Lung microvascular endothelial cell (primary cell): ENCODE measurements around the gene SUPT3H. TPM values are rescaled to one million over a fixed set of nuclear protein-coding genes. Genes with fewer than 3 reads are reported as not detected.

Experiments
- DNase-seq, 2 donors: peaks; one replicate each; pipeline versions ENCODE4 v3.0.0 to v3.0.0-alpha.2; 2010; ENCODE audit warnings: low read depth in 2 of 2
- total RNA-seq: library from RNA; depleted of rRNA; stranded (reverse); fragments of >200 nt; gene quantifications from 2 replicates; pipeline ENCODE4 v1.2.1, GENCODE V29; 2014

SUPT3H gene
- total RNA-seq, 1 donor from 2014 or later: 2.8 TPM

DNA sequence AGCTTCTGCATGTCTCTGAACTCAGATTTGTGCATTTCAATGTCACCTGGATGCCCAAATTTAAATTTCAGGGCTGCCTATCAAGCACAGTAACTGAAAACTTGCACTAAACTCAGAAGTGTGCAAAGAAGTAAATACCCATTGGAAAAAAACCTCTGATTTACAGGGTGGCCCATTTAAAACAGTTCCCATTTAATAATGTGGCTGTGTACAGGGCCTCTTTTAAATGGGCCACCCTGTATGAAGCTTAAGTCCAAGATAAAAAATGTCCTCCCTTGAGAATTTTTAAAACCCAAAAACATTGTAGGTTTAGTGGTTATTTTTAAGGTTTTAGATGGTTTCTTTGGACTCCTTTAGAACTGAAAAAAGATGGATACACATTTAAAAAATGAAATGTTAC is 251.7 kb downstream of the SUPT3H start:
- DNase-seq: no peak

DNA sequence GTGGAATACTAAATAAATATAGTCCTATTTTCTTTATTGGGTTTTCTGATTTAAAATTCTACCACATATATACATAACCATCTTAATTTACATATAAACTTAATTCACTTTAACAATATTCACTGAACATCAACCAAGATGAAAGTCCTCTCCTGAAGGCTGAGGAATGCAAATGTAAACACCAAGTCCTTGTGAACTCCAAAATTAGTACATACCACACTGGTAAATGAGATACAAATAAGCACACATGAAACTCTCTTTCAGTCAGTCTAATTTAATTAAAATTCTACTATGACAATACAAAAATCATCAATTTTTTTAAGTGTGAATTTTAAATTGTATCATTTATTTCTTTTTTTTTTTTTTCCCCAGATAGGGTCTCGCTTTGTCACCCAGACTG is 254.7 kb downstream of the SUPT3H start:
- DNase-seq: no peak

DNA sequence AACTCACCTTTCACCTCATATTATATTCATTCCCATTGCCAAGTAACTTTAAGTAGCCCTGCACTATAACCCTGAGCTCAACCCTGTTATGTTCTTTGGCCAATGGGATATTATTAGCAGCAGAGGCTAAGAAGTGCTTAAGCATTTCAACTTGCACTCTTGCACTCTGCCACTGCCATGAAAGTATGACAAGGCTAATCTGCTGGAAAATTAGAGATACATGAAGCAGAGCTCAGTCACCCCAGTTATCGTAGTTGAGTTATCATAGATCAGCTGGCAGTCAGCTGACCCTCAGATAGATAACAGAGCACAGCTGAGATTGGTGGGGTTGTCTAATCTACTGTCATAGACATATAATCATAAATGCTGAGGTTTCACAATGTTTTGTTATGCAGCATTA is 259.0 kb downstream of the SUPT3H start:
- no peak for DNase-seq

DNA sequence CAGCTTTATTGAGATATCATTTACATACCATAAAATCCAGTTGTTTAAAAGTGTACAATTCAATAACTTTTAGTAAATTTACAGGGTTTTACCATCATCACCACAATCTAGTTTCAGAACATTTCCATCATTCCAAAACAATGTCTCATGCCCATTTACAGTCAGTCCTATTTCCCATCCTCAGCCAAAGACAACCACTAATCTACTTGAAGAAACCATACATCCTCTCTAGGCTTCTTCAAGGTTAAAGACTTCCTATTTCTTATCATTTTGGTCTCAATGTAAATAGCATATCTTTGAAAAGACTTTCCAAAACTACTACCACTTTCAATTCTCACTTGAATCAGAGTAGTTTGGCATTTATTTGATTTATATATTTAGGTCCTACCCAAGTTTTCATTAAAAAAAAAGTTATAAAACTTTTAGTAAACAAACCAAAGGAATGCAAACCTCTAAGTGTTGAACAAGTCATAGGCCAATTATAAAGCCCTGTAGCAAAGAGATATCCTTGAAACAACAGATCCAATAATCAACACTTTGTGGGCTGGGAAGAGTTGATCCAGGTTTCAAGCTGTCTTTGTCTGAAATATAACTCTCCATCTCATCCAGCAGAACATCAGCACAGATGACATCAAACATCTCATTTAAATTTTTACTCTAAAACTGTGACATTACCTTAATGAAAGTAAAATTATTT is 260.9 kb downstream of the SUPT3H start:
- peak in 1 of 2 donors; percentile 12 for DNase-seq

DNA sequence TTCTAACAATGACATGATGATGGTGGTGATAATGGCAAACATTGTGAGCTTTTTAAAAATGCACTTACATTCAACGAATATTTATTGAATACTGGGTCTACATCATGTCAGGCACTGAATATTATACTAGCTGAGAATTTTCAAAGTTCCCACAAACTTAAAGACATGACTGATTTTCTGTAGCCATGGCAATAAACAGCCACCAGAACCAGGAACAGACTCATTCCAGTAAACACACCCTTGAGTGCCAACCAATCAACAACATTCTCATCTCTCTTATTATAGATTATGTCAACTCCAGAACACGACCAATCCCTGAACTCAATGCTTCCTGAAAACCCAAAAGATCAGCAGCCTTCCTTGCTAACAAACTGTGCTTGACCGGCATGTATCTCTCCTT is 262.0 kb downstream of the SUPT3H start:
- DNase-seq: peak in 1 of 2 donors; percentile 44

- DNase-seq: no peak
Observed at GRCh38 chr6:45112711-45113110, 265.0 kb downstream of the SUPT3H start.

GRCh38 chr6:45109551-45109950 is 268.2 kb downstream of the SUPT3H start:
- DNase-seq: no peak

- DNase-seq: no peak
Observed at GRCh38 chr6:45105170-45105820, 272.4 kb downstream of the SUPT3H start.

DNA sequence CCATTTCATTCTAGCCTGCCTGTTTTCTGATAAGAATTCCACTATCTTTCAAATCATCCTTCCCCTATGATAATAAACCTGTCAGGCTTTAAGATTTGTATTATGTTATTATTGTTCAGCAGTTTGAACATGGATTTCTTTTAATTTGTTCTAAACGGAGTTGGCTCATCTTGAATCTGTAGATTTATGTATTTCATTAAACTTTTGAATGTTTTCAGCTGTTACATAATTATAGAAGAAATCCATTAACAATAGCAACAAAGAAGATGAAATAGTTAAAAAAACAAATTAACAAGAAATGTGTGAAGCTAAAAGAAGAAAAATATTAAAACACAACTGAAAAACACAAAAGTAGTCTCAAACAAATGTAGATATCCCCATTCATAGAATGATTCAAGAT is 273.3 kb downstream of the SUPT3H start:
- no peak for DNase-seq

DNA sequence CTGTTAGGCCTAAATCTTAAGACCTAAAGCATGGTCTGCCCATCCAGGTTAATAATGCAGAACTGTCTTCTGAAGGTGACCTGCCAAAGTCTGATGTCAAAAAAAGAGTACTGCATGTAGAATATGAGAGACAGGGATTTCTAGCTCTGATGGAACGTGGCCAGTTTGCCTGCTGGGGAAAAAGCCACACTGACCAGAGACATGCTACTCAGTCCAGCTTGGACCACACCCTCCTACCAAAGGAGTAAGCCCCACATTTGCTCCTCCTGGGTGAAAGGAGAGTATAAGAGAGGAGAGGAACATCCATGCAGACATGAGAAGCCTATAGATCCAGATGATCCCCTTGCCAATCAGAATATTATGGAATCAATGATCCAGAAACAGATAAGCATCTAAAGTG is 279.5 kb downstream of the SUPT3H start:
- no peak for DNase-seq

DNA sequence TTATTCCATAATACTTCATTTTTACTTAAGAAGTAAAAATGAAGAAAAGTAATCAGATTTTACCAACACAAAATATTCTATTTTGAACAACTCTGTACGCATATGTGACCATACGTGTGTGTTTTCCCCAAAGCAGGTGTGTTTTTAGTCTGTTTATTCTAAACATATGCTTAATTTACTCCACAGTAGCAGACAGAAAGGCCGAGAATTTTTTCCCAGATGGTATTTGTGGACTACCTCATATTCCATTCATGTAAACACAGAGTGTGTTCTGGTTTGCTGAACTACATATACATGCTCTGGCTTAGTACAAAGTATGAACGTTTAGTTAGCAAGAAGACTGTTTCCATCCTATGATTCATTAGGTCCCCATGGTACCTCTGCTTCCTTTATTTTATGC is 282.9 kb downstream of the SUPT3H start:
- no peak for DNase-seq

GRCh38 chr6:45092135-45092534 is 285.6 kb downstream of the SUPT3H start:
- no peak for DNase-seq

DNA sequence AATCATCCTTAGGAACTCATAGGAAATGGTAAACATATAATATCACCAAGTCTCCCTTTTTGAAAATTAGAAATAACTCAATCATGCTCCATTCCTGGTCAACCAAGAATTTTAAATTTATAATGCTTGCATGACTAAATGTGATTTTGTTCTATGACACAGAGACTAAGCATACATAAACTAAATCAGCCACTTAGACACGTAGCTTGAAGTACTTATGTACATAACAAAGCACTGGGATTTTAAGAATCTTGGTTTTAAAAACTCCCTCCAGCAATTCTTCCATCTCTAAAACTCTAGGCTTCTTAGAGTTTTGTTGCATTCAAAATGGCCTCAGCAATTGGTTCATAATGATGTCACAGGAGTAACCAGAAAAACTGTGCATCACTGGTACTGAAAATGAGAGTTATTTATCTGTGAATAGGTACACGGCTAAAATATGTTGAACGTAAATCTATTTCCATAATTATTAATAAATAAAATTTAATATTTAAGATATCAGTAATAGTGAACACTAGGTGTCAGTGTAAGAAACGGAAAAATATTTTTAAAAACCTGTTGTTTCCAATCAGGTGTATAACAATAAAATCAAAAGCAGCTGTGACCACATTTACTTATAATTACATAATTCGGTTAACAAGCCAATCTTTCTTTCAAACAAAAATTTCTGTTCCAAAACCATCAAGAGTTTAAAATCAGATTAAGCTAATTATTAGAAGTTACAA is 291.2 kb downstream of the SUPT3H start:
- DNase-seq: peak; percentile 3 to 5

GRCh38 chr6:45084257-45084656 is 293.5 kb downstream of the SUPT3H start:
- DNase-seq: no peak

GRCh38 chr6:45082091-45082490 is 295.6 kb downstream of the SUPT3H start:
- no peak for DNase-seq

DNA sequence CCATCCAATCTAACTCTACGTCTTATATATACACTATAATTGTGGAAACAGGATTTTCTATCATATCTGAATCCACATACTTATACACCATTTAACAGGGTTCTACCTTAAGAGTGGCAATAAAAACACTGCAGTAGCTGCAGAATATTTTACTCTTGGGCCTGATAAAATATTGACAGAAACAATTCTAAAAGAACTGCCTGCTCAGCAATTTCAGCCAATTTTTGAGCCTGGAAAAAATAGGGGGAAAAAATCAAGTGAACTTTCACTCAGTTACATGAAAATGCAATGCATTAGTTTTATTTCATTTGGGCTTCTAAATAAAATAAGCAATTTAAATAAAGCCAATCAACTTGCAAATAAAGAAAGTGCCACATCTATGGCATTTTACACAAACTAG is 296.1 kb downstream of the SUPT3H start:
- DNase-seq: no peak

GRCh38 chr6:45078432-45078831 is 299.3 kb downstream of the SUPT3H start:
- no peak for DNase-seq

- DNase-seq: no peak
Observed at GRCh38 chr6:45076217-45076930, 301.4 kb downstream of the SUPT3H start.

DNA sequence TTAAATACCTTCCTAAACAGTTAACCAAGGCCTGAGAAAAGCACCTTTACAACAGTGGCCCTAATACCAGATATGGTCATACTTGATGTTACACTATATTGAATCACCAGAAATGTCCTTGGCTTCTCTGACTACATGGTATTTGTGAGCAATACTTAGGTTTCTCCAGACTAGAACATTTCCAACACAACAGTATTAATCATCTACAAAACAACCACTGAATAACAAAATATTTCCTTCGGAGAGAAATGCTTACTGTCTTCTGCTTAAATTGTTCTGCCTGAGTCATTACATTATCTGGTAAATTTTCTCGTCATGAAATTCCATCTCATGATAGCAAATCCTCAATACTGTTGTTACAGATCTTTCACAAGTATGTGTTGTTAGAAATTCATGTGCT is 302.5 kb downstream of the SUPT3H start:
- peak in 1 of 2 donors; percentile 82 for DNase-seq

GRCh38 chr6:45074439-45074838 is 303.3 kb downstream of the SUPT3H start:
- no peak for DNase-seq

GRCh38 chr6:45073771-45074170 is 304.0 kb downstream of the SUPT3H start:
- no peak for DNase-seq

- peak in 1 of 2 donors; percentile 47 for DNase-seq
Observed at GRCh38 chr6:45072673-45073072, 305.1 kb downstream of the SUPT3H start.
